Tibial nerve (tissue), 4 donors: Measurements from ENCODE around the gene ZNF366.

ENCODE experiments used
- CTCF ChIP-seq, 5 experiments: fragments of 200-600 bp in 3 of 5; fragments of 450-650 bp in 2 of 5; sonication (generic) in 3 of 5; IDR thresholded peaks; one replicate each; pipeline ENCODE4 v1.5.1; 2016 to 2019; ENCODE audit warnings: antibody characterized with exemption in 5 of 5, mild to moderate bottlenecking in 3 of 5, moderate library complexity in 2 of 5
- EP300 ChIP-seq, 2 donors: sonication (generic); formaldehyde crosslinking; IDR thresholded peaks; one replicate each; pipeline ENCODE4 v1.6.1; 2017; ENCODE audit warnings: antibody characterized with exemption in 2 of 2, mild to moderate bottlenecking in 1 of 2

- no peak for TF ChIP-seq CTCF (IDR thresholded peaks at IDR 0.05)
- TF ChIP-seq EP300 (IDR thresholded peaks at IDR 0.05): no peak
Observed at GRCh38 chr5:72543811-72544210, 36.6 kb upstream of the ZNF366 start.
